MM.1S (cell line): ENCODE measurements around the gene CSNK1G3.

ENCODE experiments used
- DNase-seq: peaks from one replicate; pipeline ENCODE4 v3.0.0-alpha.2; 2015
- H2AFZ ChIP-seq: fragments of 300-600 bp; sonication (generic); 2 replicates; pipeline ENCODE4 v1.6.0; 2016; ENCODE audit warnings: antibody characterized with exemption, low read length
- H3F3A ChIP-seq: fragments of 300-600 bp; sonication (generic); 2 replicates; pipeline ENCODE4 v1.6.1; 2016; ENCODE audit warnings: mild to moderate bottlenecking, antibody characterized with exemption, low read length, moderate library complexity, mixed read lengths; ENCODE audit not compliant: insufficient read depth
- H3K27ac ChIP-seq: fragments of 300-600 bp; sonication (generic); 2 replicates; pipeline ENCODE4 v1.5.1; 2016; ENCODE audit warnings: mild to moderate bottlenecking, low read length
- H3K27me3 ChIP-seq: fragments of 300-600 bp; sonication (generic); replicated peaks from 2 replicates; pipeline ENCODE4 v1.6.0; 2016; ENCODE audit warnings: low read length; ENCODE audit not compliant: insufficient read depth
- H3K36me3 ChIP-seq: fragments of 300-600 bp; sonication (generic); replicated peaks from 2 replicates; pipeline ENCODE4 v1.6.1; 2016; ENCODE audit warnings: mild to moderate bottlenecking, low read length, mixed read lengths; ENCODE audit not compliant: insufficient read depth
- H3K4me1 ChIP-seq: fragments of 300-600 bp; sonication (generic); 2 replicates; pipeline ENCODE4 v1.6.1; 2016; ENCODE audit warnings: low read length, mixed read lengths
- H3K4me2 ChIP-seq: fragments of 300-600 bp; sonication (generic); 2 replicates; pipeline ENCODE4 v1.6.0; 2016; ENCODE audit warnings: low read depth, low read length
- H3K4me3 ChIP-seq: fragments of 300-600 bp; sonication (generic); 2 replicates; pipeline ENCODE4 v1.5.1; 2016; ENCODE audit warnings: low read length, mixed read lengths
- H3K79me2 ChIP-seq: fragments of 300-600 bp; sonication (generic); 2 replicates; pipeline ENCODE4 v1.6.1; 2016; ENCODE audit warnings: mixed run types, low read length, mixed read lengths
- H3K9ac ChIP-seq: fragments of 300-600 bp; sonication (generic); 2 replicates; pipeline ENCODE4 v1.6.1; 2016; ENCODE audit warnings: low read length, mixed read lengths
- H3K9me2 ChIP-seq: fragments of 300-600 bp; sonication (generic); replicated peaks from 2 replicates; pipeline ENCODE4 v1.6.1; 2016; ENCODE audit warnings: mild to moderate bottlenecking, low read length, mixed read lengths; ENCODE audit not compliant: insufficient read depth
- H3K9me3 ChIP-seq: fragments of 300-600 bp; sonication (generic); replicated peaks from 2 replicates; pipeline ENCODE4 v1.6.1; 2016; ENCODE audit warnings: mild to moderate bottlenecking, low read length, mixed read lengths; ENCODE audit not compliant: insufficient read depth
- H4K20me1 ChIP-seq: fragments of 300-600 bp; sonication (generic); 2 replicates; pipeline ENCODE4 v1.6.1; 2016; ENCODE audit warnings: mild to moderate bottlenecking, low read length, moderate library complexity, mixed read lengths; ENCODE audit not compliant: insufficient read depth
- EZH2 ChIP-seq: fragments of 300-600 bp; sonication (generic); optimal IDR thresholded peaks from 2 replicates; pipeline ENCODE3; 2017; ENCODE audit warnings: low read depth, mild to moderate bottlenecking, antibody characterized with exemption, low read length, mixed read lengths
- EZH2phosphoT487 ChIP-seq: fragments of 300-600 bp; sonication (generic); IDR thresholded peaks from 2 replicates; pipeline ENCODE4 v1.6.1; 2018; ENCODE audit warnings: antibody characterized with exemption, low read length
- TF ChIP-seq, protein P1 (sequence below): fragments of 300-600 bp; sonication (generic); IDR thresholded peaks from 2 replicates; pipeline ENCODE4 v1.5.1; 2016; ENCODE audit warnings: antibody characterized with exemption, low read length, mixed read lengths

Gene CSNK1G3

DNA sequence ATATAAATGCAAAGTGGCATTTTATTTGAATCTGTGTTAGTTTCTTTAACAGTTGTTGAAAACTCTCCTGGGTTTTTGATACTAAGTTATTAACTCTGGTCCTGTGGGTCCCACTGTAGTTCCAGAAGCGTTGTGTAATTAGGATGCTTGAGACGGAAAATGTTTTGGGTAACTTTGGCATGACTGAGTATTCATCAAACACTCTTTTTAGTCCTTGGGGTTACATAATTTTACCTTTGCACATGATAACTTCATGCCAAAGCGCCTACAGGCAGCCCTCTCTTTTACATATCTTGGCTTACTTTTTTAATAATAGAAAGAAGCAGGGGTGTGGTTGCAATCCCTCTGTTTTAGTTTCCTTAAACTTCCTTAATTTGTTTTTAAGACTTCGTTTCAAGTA is 12.2 kb downstream of the CSNK1G3 start:
- H3K9me3 ChIP-seq = no peaks in the 10 kb centered on the region
- H3K4me1 ChIP-seq = peaks cover 15% of the 10 kb centered on the region
- H3F3A ChIP-seq = no peaks in the 10 kb centered on the region
- DNase-seq = no peak
- no peak overlapping the region for H3K4me2 ChIP-seq
- TF ChIP-seq EZH2 = no peak
- TF ChIP-seq, protein P1, sequence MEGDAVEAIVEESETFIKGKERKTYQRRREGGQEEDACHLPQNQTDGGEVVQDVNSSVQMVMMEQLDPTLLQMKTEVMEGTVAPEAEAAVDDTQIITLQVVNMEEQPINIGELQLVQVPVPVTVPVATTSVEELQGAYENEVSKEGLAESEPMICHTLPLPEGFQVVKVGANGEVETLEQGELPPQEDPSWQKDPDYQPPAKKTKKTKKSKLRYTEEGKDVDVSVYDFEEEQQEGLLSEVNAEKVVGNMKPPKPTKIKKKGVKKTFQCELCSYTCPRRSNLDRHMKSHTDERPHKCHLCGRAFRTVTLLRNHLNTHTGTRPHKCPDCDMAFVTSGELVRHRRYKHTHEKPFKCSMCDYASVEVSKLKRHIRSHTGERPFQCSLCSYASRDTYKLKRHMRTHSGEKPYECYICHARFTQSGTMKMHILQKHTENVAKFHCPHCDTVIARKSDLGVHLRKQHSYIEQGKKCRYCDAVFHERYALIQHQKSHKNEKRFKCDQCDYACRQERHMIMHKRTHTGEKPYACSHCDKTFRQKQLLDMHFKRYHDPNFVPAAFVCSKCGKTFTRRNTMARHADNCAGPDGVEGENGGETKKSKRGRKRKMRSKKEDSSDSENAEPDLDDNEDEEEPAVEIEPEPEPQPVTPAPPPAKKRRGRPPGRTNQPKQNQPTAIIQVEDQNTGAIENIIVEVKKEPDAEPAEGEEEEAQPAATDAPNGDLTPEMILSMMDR = no peak
- TF ChIP-seq EZH2phosphoT487 = no peak
- H3K79me2 ChIP-seq = peaks cover 58% of the 10 kb centered on the region
- H3K36me3 ChIP-seq = no peaks in the 10 kb centered on the region
- no peak overlapping the region for H3K9ac ChIP-seq
- H3K4me3 ChIP-seq = no peak overlapping the region
- no peaks in the 10 kb centered on the region for H4K20me1 ChIP-seq
- H3K9me2 ChIP-seq = no peaks in the 10 kb centered on the region
- H3K27me3 ChIP-seq = no peaks in the 10 kb centered on the region
- no peak overlapping the region for H3K27ac ChIP-seq
- no peak overlapping the region for H2AFZ ChIP-seq

DNA sequence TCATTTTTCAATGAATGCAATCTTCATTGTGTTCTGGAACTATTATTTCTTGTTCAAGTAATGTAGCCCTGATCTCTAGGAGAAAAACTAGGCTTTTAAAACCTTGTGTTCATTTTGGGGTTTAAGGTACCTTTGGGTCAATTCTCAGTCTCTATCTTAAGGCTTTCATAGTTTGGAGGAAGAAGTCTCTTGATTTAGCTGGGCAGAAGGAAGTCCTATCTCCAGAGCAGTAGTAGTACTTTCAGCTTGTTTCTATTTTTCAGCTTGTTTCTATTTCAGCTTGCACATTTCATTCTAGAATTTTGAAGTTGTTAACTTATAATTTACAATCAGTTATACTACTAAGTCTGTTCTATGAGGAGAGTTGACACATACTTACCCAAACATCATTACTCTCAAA is 15.2 kb downstream of the CSNK1G3 start:
- no peaks in the 10 kb centered on the region for H3K9me3 ChIP-seq
- peaks cover 6% of the 10 kb centered on the region; the same call in 1 of the 2 replicates for H3K4me1 ChIP-seq
- no peak for DNase-seq
- no peak overlapping the region for H2AFZ ChIP-seq
- H3K4me2 ChIP-seq = no peak overlapping the region
- H3K79me2 ChIP-seq = peaks cover 36% of the 10 kb centered on the region
- no peaks in the 10 kb centered on the region for H3K27me3 ChIP-seq
- no peak overlapping the region for H3K27ac ChIP-seq
- no peak overlapping the region for H3K9ac ChIP-seq
- no peaks in the 10 kb centered on the region for H3K9me2 ChIP-seq
- H4K20me1 ChIP-seq = no peaks in the 10 kb centered on the region
- no peaks in the 10 kb centered on the region for H3F3A ChIP-seq
- H3K36me3 ChIP-seq = no peaks in the 10 kb centered on the region
- TF ChIP-seq EZH2 (no peak), EZH2phosphoT487 (no peak)
- TF ChIP-seq, protein P1 = no peak
- no peak overlapping the region for H3K4me3 ChIP-seq

DNA sequence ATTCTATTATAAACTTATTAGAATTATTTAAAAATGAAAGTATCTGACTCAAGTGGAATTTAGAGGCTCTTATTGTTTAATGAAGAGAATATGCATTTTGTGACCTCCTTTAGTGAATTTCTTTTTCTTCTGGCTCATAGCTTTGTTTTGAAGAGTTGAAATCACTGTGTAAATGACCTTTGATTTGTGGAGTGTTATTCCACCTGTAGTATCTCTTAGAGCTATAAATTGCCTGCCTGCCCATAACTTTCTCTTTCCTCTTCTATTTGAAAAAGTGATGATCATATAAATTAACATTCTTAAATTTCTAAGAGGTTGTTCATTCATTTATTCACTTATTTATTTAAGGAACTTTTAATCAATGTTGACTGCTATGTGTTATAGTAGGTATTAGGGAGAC is 16.1 kb downstream of the CSNK1G3 start:
- no peaks in the 10 kb centered on the region for H4K20me1 ChIP-seq
- no peaks in the 10 kb centered on the region for H3F3A ChIP-seq

More for the DNA sequence above, 16.1 kb downstream of the CSNK1G3 start:
- no peak overlapping the region for H2AFZ ChIP-seq
- H3K27me3 ChIP-seq = no peaks in the 10 kb centered on the region
- H3K27ac ChIP-seq = no peak overlapping the region
- no peaks in the 10 kb centered on the region for H3K9me2 ChIP-seq
- no peak for DNase-seq
- no peaks in the 10 kb centered on the region for H3K9me3 ChIP-seq
- H3K9ac ChIP-seq = no peak overlapping the region
- H3K36me3 ChIP-seq = no peaks in the 10 kb centered on the region
- no peak overlapping the region for H3K4me3 ChIP-seq
- TF ChIP-seq EZH2 (no peak), EZH2phosphoT487 (no peak)
- TF ChIP-seq, protein P1 = no peak
- peaks cover 6% of the 10 kb centered on the region; the same call in 1 of the 2 replicates for H3K4me1 ChIP-seq
- no peak overlapping the region for H3K4me2 ChIP-seq
- peaks cover 39% of the 10 kb centered on the region for H3K79me2 ChIP-seq
